ENCODE measurements around the gene CACNG5. TPM values are rescaled to one million over a fixed set of nuclear protein-coding genes. Genes with fewer than 3 reads are reported as not detected.

CACNG5 gene
- total RNA-seq = not detected in 2 replicates

- Histone ChIP-seq H3K27me3 (ENCODE audit: control insufficient read depth, insufficient read depth, low read length) (peaks cover 31% of the 10 kb centered on the region), H3K36me3 (ENCODE audit: control insufficient read depth, insufficient read depth, low read length) (no peaks in the 10 kb centered on the region)
- no peak for DNase-seq (ENCODE audit: low read depth)
Measured at GRCh38 chr17:66834919-66835454, at the start of gene CACNG5. Gene CACNG5 (plus strand): TSS chr17:66835117. CDS start chr17:66877333, 42,216 bp downstream.

GRCh38 chr17:66786107-66786506 is 48.8 kb upstream of the CACNG5 start:
- H3K36me3 ChIP-seq (ENCODE audit: control insufficient read depth, insufficient read depth, low read length) = no peaks in the 10 kb centered on the region
- TF ChIP-seq CTCF (IDR thresholded peaks at IDR 0.05; ENCODE audit: insufficient read depth, low read length, poor library complexity, severe bottlenecking) = no peak
- H3K4me3 ChIP-seq (ENCODE audit: low read depth, low read length) = no peak overlapping the region
- DNase-seq (ENCODE audit: low read depth) = no peak
- H3K27me3 ChIP-seq (ENCODE audit: control insufficient read depth, insufficient read depth, low read length) = no peaks in the 10 kb centered on the region

More at GRCh38 chr17:66834919-66835454, at the start of gene CACNG5:
- TF ChIP-seq CTCF (IDR thresholded peaks at IDR 0.05; ENCODE audit: insufficient read depth, low read length, poor library complexity, severe bottlenecking) = no peak
- H3K4me3 ChIP-seq (ENCODE audit: low read depth, low read length) = no peak within 1 kb of the TSS

GRCh38 chr17:66787914-66788313 is 47.0 kb upstream of the CACNG5 start:
- no peak for DNase-seq (ENCODE audit: low read depth)
- H3K36me3 ChIP-seq (ENCODE audit: control insufficient read depth, insufficient read depth, low read length) = no peaks in the 10 kb centered on the region
- TF ChIP-seq CTCF (IDR thresholded peaks at IDR 0.05; ENCODE audit: insufficient read depth, low read length, poor library complexity, severe bottlenecking) = no peak
- no peaks in the 10 kb centered on the region for H3K27me3 ChIP-seq (ENCODE audit: control insufficient read depth, insufficient read depth, low read length)
- no peak overlapping the region for H3K4me3 ChIP-seq (ENCODE audit: low read depth, low read length)

DNA sequence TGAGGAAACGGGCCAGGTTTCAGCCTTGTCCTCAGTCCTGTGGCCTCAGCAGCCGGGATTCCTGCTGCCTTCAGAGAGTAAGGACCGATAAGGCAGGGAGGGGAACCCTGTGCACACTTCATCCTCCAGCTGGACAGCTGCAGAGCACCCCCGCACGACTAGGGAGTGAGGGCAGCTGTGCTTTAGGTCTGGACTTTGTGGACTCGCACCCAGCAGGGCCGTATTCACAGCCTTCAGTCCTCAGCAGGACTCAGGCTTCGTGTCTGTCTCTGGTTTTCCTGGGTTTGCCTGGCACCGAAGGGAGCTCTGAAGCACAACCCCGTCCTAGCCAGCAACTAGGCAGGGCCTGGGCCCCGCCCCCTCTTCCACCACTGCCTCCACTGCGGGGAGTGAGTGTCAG is 45.8 kb upstream of the CACNG5 start:
- no peak for DNase-seq (ENCODE audit: low read depth)
- no peaks in the 10 kb centered on the region for H3K27me3 ChIP-seq (ENCODE audit: control insufficient read depth, insufficient read depth, low read length)
- H3K4me3 ChIP-seq (ENCODE audit: low read depth, low read length) = no peak overlapping the region
- H3K36me3 ChIP-seq (ENCODE audit: control insufficient read depth, insufficient read depth, low read length) = no peaks in the 10 kb centered on the region
- TF ChIP-seq CTCF (IDR thresholded peaks at IDR 0.05; ENCODE audit: insufficient read depth, low read length, poor library complexity, severe bottlenecking) = no peak

DNA sequence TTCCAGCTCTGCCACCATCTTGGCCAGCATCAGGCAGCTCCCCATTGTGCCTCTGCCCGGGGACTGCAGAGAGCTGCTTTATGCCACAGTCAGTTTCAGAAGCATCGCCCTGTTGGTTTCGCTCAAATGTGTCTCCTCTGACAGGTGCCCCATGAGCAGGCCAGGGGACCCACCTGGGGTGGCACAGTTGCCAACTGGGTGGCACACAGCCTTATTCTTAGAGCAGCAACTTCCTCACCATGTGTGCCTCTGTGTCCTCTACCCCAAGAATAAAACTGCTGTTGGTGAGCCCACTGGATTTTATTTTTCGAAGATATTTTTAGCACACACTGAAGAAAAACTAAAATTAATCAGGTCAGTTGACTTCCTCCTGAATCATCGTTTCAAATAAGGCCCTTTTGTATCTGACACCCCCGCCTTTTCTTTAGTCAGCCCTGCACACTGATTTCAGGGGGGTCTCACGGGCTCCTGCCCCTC is 44.9 kb upstream of the CACNG5 start:
- Histone ChIP-seq H3K27me3 (ENCODE audit: control insufficient read depth, insufficient read depth, low read length) (no peaks in the 10 kb centered on the region), H3K4me3 (ENCODE audit: low read depth, low read length) (no peak overlapping the region), H3K36me3 (ENCODE audit: control insufficient read depth, insufficient read depth, low read length) (no peaks in the 10 kb centered on the region)
- no peak for TF ChIP-seq CTCF (IDR thresholded peaks at IDR 0.05; ENCODE audit: insufficient read depth, low read length, poor library complexity, severe bottlenecking)
- DNase-seq (ENCODE audit: low read depth) = no peak

DNA sequence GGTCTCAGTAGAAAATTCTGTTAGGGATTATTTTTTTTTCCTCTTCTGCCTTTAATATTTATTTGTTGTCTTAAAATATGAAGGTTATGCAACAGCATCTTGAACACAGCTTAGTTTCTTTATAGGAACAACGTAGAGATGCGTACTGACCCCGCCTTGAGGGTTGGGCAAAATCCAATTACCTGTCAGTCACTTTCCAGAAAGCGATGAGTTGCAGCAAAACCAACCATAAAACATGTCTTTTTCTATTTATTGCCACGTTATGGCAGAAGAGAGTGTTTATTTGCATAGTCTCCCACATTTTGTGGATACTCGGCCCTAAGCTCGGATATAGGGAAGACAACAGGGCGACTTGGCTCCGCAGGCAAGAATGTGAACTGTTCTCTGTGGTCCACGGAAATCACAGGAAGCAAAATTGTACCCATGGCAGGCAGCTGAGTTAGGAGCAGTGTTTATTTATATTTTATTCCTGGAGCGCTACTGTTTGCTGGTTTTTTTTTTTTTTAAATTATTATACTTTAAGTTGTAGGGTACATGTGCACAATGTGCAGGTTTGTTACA is 44.3 kb upstream of the CACNG5 start:
- no peak for TF ChIP-seq CTCF (IDR thresholded peaks at IDR 0.05; ENCODE audit: insufficient read depth, low read length, poor library complexity, severe bottlenecking)
- no peak overlapping the region for H3K4me3 ChIP-seq (ENCODE audit: low read depth, low read length)
- H3K36me3 ChIP-seq (ENCODE audit: control insufficient read depth, insufficient read depth, low read length) = no peaks in the 10 kb centered on the region
- DNase-seq (ENCODE audit: low read depth) = no peak
- no peaks in the 10 kb centered on the region for H3K27me3 ChIP-seq (ENCODE audit: control insufficient read depth, insufficient read depth, low read length)

Measured in kidney epithelial cell (primary cell).